ENCODE measurements around the gene PPP1R1C.

- TF ChIP-seq CTCF (IDR thresholded peaks at IDR 0.05) (no peak), EP300 (IDR thresholded peaks at IDR 0.05) (no peak), POLR2A (IDR thresholded peaks at IDR 0.05) (no peak)
These were observed 78.5 kb downstream of the PPP1R1C start for GRCh38 chr2:182064019-182064778.

Data from gastroesophageal sphincter (tissue), 3 donors.